ENCODE results near the gene MT1E.

Gene MT1E

DNA sequence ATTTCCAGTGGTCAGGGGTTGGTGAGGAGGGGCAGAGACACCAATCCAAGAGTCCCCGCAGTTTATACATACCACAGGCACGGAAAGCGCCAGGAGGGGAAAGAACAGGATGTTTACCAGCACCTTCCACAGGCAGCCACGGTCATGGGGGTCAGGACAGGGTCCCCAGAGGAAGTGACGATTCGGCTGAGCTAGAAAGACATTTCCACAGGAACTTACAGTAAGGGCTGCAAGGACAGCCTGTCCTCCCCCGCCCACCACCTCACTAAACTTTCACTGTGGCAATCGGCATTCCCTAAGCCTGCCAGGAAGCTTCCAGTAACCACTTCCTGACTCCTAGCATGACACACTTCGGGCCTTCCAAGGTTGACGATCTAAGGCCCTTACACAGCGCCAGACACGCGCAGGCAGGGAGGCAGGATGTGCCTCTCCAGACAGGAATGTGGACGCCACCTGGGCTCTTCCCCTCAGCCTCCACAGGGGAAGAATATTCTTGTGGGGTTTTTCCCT, 18.4 kb upstream of the MT1E start:
- Histone ChIP-seq H3K9me2 (replicated peaks; ENCODE audit: control insufficient read depth, low read length) (no peaks in the 10 kb centered on the region), H3F3A (ENCODE audit: control insufficient read depth, insufficient read depth) (no peaks in the 10 kb centered on the region), H4K20me1 (ENCODE audit: control insufficient read depth, insufficient read depth, low read depth, low read length) (no peaks in the 10 kb centered on the region), H3K27ac (ENCODE audit: low read depth, low read length) (no peak overlapping the region), H3K27me3 (ENCODE audit: control insufficient read depth, low read length) (peaks cover 16% of the 10 kb centered on the region), H3K4me1 (ENCODE audit: control insufficient read depth, low read length) (peaks cover 27% of the 10 kb centered on the region), H3K9me3 (ENCODE audit: control insufficient read depth, insufficient read depth, low read length) (no peaks in the 10 kb centered on the region), H3K4me3 (ENCODE audit: low read length) (no peak overlapping the region), H3K79me2 (ENCODE audit: control insufficient read depth, low read length) (no peaks in the 10 kb centered on the region), H3K4me2 (ENCODE audit: low read length) (no peak overlapping the region), H3K36me3 (ENCODE audit: control insufficient read depth, low read length) (no peaks in the 10 kb centered on the region)
- TF ChIP-seq EZH2phosphoT487 (IDR thresholded peaks at IDR 0.05; ENCODE audit: borderline replicate concordance, low read length), result no peak
- TF ChIP-seq, protein P1, sequence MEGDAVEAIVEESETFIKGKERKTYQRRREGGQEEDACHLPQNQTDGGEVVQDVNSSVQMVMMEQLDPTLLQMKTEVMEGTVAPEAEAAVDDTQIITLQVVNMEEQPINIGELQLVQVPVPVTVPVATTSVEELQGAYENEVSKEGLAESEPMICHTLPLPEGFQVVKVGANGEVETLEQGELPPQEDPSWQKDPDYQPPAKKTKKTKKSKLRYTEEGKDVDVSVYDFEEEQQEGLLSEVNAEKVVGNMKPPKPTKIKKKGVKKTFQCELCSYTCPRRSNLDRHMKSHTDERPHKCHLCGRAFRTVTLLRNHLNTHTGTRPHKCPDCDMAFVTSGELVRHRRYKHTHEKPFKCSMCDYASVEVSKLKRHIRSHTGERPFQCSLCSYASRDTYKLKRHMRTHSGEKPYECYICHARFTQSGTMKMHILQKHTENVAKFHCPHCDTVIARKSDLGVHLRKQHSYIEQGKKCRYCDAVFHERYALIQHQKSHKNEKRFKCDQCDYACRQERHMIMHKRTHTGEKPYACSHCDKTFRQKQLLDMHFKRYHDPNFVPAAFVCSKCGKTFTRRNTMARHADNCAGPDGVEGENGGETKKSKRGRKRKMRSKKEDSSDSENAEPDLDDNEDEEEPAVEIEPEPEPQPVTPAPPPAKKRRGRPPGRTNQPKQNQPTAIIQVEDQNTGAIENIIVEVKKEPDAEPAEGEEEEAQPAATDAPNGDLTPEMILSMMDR (IDR thresholded peaks at IDR 0.05; ENCODE audit: low read depth, low read length, poor library complexity, severe bottlenecking), result no peak

DNA sequence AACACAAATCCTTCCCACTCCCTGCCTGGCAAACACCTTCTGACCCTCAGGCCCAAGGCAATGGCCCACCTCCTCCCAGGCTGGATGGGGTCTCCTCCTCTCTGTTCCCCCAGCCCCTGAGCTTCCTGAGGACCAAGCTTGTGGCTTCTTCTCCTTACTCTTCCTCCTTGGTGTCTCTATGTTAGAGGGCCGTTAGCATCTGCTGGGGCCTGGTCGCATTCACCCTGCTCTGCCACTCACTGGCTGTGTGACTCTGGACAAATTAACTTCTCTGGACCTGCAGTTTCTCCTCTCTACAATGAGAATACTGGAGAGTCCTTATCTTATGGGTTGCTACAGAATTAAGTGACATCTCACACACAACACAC, 17.9 kb upstream of the MT1E start:
- no peaks in the 10 kb centered on the region for H3F3A ChIP-seq (ENCODE audit: control insufficient read depth, insufficient read depth)
- no peak overlapping the region for H3K27ac ChIP-seq (ENCODE audit: low read depth, low read length)
- H3K4me2 ChIP-seq (ENCODE audit: low read length), result peak overlapping the region; percentile 83
- H3K9me3 ChIP-seq (ENCODE audit: control insufficient read depth, insufficient read depth, low read length), result no peaks in the 10 kb centered on the region
- H3K4me3 ChIP-seq (ENCODE audit: low read length), result no peak overlapping the region
- H3K9me2 ChIP-seq (replicated peaks; ENCODE audit: control insufficient read depth, low read length), result no peaks in the 10 kb centered on the region
- no peaks in the 10 kb centered on the region for H3K36me3 ChIP-seq (ENCODE audit: control insufficient read depth, low read length)
- H3K27me3 ChIP-seq (ENCODE audit: control insufficient read depth, low read length), result peaks cover 16% of the 10 kb centered on the region
- H4K20me1 ChIP-seq (ENCODE audit: control insufficient read depth, insufficient read depth, low read depth, low read length), result no peaks in the 10 kb centered on the region
- H3K79me2 ChIP-seq (ENCODE audit: control insufficient read depth, low read length), result no peaks in the 10 kb centered on the region
- H3K4me1 ChIP-seq (ENCODE audit: control insufficient read depth, low read length), result peaks cover 27% of the 10 kb centered on the region
- TF ChIP-seq, protein P1 (IDR thresholded peaks at IDR 0.05; ENCODE audit: low read depth, low read length, poor library complexity, severe bottlenecking), result no peak

DNA sequence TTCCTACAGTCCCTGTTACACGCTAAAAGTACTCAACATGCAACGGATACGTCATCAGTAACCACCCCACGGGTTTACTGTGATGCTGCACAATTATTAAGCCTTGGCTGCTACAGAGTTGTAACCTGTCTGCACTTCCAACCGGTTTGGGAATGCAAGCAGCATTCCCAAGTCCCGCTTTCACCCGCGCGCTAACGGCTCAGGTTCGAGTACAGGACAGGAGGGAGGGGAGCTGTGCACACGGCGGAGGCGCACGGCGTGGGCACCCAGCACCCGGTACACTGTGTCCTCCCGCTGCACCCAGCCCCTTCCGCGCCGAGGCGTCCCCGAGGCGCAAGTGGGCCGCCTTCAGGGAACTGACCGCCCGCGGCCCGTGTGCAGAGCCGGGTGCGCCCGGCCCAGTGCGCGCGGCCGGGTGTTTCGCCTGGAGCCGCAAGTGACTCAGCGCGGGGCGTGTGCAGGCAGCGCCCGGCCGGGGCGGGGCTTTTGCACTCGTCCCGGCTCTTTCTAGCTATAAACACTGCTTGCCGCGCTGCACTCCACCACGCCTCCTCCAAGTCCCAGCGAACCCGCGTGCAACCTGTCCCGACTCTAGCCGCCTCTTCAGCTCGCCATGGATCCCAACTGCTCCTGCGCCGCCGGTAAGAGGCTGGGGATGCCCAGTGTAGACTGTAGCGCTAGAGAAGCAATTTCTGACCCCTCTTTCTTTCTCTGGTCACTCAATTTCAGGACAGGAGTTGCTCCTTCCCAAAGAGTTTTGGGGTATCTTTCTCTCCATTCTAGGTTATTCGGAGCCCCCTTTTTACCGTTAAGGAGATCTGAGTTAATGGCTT, 17.3 kb upstream of the MT1E start, which contains the start of gene MT2A:
Gene MT2A, plus strand, starts transcription at position 542 of the 833 bp plus-strand sequence. Its CDS starts 72 bp downstream, at position 614.
- Histone ChIP-seq H3K4me1 (ENCODE audit: control insufficient read depth, low read length) (peaks cover 27% of the 10 kb centered on the region), H3K4me3 (ENCODE audit: low read length) (peak within 1 kb of the TSS; percentile 68), H3F3A (ENCODE audit: control insufficient read depth, insufficient read depth) (no peaks in the 10 kb centered on the region), H3K79me2 (ENCODE audit: control insufficient read depth, low read length) (no peaks in the 10 kb centered on the region), H3K9me2 (replicated peaks; ENCODE audit: control insufficient read depth, low read length) (no peaks in the 10 kb centered on the region), H3K9me3 (ENCODE audit: control insufficient read depth, insufficient read depth, low read length) (no peaks in the 10 kb centered on the region), H3K27me3 (ENCODE audit: control insufficient read depth, low read length) (peaks cover 16% of the 10 kb centered on the region), H4K20me1 (ENCODE audit: control insufficient read depth, insufficient read depth, low read depth, low read length) (no peaks in the 10 kb centered on the region), H3K36me3 (ENCODE audit: control insufficient read depth, low read length) (no peaks in the 10 kb centered on the region), H3K4me2 (ENCODE audit: low read length) (peak within 1 kb of the TSS; percentile 83), H3K27ac (ENCODE audit: low read depth, low read length) (no peak within 1 kb of the TSS)
- TF ChIP-seq, protein P1 (IDR thresholded peaks at IDR 0.05; ENCODE audit: low read depth, low read length, poor library complexity, severe bottlenecking), result no peak
- TF ChIP-seq EZH2phosphoT487 (IDR thresholded peaks at IDR 0.05; ENCODE audit: borderline replicate concordance, low read length), result no peak

Data from DOHH2 (cell line).